Activated T-cell treated with anti-CD3 and anti-CD28 coated beads for 24 hours (primary cell): ENCODE data around the gene MUL1.

ENCODE experiments used
- DNase-seq: peaks from one replicate; pipeline ENCODE4 v3.0.0-alpha.2; 2020; ENCODE audit warnings: low read depth

The MUL1 gene

DNA sequence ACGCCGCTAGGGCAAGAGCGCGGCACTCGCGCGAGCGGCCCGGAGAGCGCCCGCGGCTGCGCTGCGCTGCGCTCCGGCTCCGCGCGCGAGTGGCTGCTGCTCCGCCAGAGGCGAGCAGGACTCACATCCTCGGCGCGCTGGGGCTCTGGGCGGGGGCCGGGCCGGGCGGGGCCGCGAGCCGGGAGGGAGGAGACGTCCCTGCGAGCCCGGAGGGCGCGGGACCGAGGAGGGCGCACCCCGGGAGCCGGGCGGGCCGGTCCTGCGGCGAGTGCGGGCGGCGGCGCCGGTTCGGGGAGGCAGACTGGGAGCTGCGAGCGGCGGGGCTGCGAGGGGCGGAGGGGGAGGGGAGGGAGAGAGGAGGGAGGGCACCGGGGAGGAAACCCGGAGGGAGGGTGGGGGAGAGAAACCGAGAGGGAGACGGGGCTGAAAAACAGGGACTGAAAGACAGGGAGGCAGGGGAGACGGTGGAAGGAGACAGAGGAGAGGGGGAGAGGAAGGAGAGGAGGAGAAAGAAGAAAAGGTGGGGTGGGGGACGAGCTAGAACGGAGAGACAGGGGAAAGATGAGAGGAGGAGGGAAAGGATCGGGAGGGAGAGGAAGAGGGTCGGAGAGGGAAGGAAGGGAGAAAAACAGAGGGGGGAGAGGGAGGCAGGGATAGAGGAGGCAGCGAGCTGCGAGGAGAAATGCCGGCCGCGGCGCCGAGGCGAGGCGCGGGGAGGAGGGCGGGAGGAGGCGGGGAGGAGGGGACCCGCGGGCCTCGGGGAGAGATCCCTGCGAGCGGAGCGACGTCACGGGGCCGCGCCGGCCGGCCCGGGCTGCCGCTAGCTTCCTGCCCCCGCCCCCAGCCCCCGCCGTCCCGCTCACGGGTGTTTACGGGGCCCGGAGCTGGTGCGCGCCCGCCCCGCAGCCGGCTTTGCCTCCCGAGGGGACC lies 22.2 kb downstream of the MUL1 start, which contains the start of gene CAMK2N1:
Gene CAMK2N1, minus strand, starts transcription at position 684 of the 930 bp plus-strand sequence. CDS start 831 bp downstream, outside the sequence.
- peak; percentile 34 for DNase-seq

DNA sequence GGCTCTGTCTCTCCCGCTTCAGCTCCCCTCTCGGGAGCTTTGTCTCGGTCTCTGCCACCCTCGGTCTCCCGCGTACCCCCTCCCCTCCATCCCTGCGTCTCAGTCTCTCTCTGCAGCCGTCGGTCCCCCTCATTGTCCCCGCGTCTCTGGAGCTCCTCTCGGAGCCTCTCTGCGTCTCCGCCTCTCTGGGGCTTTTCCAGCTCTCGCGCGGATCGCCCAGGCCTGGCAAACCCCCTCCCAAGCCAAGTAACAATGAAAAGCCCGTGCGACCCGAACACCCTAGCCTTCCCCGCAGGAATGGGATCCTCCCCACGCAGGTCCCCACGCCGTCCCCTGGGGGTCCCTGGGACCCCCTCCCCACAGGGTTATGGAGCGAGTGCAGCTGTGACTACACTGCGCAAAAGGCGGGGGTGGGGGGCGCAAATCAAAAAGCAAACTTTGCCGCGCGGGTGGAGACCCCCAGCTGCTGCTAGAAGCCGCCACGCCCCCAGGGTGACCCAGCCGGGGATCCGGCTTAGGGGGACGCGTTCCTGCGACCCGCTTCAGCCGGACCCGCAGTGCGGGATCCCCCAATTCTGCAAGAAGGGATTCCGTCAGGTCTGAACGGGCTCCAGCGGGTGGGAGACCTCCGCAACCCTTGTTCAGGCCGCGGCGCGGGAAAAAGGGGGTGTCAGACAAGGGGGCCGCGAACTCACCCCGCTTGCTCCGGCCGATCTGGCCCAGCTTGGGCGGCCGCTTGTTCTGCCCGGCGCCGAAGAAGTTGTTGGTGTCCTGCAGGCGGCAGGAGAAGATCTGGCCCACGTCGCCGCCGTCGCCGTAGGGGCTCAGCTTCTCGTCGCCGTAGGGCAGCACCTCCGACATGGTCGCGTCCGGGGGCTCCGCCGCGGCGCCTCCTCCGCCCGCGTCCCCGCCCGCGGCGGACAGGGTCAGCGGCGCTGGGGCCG lies 23.2 kb downstream of the MUL1 start:
- no peak for DNase-seq

DNA sequence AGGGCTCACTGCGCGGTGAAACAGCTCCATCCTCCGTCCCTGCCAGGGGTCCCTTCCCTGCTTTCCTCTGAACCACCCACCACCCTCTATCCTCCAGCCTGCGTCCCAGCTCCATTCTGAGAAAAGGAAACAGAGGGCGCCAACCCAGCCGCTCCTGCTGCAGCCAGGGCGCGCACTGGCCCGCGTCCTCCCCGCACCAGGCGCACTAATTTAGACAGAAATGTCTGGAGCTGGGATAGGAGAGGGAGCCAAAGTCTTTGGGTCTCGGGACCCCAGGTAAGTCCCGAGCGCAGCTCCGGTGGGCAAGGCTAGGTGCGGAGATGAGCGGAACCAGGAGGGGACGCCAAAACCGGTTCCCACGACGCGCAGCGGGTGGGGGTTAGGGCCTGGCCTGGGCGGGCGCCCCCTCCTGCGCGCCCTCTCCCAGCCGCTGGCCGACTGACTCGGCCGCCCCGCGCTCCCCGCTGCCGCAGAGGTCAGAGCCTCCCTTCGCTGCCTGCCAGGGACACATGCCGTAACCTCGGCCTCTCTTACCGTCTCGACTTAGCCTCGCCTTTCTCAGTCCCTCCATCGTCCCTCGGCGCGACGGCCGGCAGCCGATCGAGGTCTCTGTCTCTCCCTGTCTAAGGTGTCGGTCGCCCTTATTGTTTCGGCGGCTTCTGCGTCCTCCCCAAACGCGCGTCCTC lies 24.0 kb downstream of the MUL1 start:
- no peak for DNase-seq

DNA sequence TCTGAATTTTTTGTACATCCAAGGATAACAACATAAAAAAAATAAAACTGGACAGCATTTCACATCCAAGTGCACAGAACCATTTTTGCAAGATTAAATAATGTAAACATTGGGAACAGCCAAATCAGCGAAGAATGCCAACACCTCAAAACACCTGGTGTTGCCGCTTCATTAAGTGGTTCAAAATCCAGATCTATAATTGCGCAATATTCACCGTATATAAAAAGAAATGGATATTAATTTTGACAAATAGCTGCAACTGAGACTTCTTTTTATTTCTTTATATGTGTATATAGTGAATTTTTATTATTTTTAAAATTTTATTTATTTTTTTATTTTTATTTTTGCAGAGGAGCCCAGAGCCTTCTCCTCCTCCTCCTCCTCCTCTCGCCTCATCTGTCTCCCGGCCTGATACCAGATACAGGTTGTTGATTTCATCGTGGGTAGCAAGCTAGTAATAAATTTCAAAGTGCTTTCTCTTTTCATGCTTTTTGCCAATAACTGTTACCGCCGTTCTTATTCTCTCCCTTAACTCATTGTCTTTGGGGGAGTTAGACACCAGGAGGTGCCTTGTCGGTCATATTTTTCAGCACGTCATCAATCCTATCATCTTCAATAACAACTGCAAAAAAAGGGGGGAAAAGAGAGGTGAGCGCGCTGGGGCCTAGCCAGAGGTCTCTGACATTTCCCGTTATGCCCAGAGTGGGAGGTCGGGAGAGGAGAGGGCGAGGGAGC lies 24.7 kb downstream of the MUL1 start:
- no peak for DNase-seq

DNA sequence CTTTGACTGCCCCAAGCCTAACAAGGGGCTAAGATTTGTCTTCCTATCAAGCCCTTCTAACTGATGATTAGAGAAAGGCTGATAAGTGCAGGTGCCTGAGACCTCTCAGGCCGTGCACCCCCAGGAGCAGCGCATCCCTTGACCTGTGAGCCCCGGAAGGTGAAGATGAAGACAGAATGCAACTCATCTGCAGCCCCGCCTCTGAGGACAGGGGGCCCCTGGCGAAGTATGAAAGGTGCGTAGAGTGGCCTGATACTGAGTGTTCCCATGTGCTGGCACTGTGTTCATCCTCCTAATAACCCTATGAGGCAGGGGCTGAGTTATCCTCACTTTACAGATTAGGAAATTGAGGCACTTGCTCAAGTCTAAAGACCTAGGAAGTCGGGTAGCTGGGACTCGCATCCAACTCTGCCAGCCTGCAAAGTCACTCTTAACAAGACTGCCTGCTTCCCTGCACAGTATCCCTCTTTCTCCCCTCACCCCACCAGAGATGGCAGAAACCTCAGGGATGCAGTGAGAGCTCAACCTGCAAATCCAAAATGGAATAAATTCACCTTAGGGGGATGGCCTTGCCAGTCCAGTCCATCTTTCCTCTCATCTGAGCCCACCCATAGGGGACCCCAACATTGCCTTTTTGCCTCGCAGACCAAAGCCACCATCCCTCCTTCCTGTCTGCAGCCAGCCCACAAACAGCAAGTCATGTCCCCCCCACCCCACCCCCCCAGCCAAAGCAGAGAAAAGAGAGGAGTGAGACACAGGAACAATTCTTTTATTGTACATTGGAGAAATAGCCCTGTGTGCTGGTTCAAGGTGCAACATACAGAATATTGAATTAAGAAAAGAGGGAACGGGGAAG lies 26.1 kb downstream of the MUL1 start:
- no peak for DNase-seq

DNA sequence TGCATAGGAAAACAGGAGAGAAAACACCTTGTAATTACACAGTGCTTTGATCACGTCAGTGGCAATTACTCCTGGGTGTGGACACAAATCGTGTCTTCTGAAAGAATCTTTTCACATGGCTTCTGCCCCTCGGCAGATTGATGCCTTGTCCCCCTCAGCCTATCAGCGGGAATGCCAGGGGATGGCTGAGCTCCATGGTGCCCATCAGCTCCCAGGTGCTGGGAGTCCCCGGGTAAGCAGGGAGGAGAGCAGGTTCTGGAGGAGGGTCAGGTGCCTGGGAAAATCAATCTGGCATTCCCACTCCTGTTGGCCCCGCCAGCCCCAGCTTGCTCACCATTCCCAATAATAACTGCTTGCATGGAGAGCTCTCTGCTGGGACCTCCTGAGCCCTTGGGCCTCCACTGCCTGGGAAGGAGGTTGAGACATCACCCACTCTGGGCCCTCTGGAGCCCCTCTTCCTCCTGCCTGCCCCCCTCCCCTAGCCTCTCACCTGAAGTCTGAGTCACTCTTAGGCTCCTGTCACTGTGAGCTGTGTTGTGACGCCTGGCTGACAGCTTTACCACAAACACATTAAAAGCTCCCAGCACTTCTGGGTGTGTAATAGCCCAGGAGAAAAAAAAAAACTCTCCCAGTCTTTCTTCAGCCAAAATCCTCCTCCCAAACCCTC lies 26.9 kb downstream of the MUL1 start:
- no peak for DNase-seq

DNA sequence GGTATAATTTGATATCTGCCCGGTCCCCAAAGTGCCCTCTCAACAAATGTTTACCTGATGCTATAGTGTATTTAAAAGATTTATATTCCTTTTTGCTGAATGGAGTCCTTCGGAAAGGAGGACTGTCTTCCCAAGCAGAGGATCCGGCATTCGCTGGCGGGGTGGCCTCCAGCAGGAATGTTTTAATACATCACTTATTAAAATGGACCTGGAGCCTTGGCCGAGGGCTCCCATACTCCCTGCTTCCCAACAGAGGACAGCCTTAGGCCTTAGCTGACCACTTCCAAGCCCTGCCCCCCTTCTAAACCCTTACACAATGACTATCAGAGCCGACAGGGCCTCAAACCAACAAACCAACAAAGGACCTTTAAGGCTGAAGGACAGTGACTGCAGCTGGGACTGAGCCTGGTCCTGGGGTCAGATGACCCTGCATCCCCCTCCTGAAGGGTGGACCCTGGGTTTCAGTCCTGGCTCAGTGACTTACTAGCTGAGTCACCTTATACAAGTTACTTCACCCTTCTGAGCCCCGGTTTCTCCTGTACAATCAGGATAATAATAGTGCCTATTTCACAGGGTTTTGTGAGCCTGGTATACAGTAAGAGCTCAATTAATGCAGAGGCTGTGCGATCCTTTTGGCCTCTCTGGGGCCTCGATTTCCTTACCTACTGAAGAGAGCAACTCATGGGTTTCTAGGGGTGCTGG lies 27.6 kb downstream of the MUL1 start:
- DNase-seq: no peak

DNA sequence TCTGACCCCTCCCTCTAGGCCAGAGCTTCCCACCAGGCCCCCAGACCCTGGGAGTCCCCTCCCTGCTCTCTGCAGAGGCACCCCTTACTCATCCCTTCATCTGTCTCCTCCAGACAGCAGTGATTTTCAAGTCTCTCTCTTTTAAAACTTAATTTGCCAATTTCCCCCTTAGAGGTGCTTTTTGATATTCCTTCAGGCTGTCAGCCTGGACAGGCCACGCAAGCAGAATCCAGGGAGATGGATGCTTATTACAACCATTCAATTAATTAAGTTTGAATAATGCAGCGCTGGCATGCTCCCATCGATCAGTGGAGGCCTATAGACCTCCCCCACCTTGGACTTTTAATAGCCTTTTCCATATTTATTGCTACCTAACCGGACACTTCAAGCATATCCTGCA lies 28.1 kb downstream of the MUL1 start:
- DNase-seq: no peak

DNA sequence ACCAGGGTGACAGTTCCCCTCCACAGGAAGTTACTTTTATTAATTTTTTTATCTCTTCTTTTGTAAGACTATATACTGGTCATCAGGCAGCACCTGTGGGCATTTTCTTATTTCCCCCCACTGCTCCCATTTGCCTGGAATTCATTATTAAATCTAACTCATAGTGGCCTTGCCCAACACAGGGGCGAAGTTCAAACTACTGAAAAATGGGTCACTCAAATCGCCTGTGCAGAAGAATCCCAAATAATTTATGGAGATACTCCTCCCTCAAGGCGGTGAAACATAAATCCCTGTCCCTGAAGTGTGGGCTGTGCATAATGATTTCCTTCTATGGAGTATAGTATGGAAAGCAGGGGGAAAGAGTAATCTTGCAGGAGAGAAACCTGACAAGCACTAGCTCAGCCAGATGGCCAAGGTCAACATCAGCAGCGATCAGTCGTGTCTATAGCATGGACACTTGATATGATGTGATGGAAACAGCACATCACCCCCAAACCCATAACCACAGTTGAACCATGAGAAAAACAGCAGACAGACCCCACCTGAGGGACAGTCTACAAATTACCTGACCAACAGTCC lies 29.8 kb downstream of the MUL1 start:
- DNase-seq: no peak

DNA sequence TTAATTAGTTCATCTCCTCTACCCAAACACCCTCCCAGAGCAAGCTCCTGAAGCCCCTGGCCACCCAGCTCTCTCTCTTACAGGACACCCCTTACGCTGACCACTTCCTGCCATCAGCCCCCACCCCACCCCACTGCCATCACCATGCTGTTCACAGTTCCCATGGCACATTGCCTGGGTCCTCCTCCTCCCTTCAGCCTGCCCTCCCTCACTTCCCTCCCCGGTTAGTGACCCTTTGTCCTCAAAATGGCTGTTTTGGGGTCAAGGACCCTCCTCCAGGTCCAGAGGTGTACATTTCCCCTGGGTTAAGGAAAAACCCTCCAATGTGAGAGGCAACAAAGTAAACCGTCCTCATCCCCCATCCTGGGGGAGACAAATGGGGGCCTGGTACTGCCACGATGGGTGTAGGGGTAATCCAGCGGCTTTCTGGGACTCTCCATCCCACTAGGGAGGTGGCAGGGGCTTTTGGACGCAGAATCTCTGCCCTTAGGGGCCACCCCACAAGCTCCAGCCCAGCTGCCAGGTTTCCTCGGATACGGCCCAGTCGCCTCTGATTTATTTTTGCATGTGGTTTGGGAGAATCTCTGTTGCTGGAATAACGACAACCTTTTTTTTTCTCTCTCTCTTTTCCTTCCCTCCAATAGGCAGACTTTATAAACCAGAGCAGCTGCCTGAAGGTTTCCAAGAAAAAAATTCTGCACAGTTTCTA lies 30.4 kb downstream of the MUL1 start:
- no peak for DNase-seq

DNA sequence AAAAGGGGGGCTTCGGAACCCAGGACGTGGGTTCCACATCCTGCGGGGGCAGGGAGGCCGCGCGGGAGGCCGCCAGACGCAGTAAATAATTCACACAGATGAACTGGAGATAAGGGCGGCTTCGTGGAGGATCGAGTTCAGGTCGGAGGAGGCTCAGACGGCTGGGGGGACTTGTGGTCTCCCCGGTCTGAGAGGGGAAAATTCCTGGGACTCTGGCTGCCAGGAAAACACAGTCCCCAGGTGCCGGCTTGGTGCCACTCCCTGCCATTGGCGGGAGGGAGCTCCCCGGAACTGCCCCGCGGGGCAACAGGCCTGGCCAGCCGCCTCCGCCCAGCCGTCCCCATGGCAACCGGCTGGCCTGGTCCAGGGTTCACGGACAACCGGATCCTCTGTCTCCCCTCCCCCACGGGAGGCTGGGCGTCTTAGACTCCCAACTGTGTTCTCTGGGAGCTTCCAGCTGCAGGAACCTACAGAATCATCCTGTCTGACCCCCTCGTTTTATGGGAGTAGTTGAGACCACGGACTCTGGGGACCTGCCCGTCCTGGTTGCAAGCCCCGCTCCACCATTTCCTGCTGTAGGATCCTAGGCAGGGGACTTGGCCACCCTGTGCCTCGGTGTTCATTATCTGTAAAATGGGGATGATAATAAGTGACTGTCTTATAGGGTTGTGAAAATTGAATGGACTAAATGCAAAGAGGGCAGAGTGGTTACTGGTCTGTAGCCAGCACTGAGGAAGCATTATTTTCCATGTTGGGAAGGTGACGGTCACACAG lies 31.5 kb downstream of the MUL1 start:
- no peak for DNase-seq

DNA sequence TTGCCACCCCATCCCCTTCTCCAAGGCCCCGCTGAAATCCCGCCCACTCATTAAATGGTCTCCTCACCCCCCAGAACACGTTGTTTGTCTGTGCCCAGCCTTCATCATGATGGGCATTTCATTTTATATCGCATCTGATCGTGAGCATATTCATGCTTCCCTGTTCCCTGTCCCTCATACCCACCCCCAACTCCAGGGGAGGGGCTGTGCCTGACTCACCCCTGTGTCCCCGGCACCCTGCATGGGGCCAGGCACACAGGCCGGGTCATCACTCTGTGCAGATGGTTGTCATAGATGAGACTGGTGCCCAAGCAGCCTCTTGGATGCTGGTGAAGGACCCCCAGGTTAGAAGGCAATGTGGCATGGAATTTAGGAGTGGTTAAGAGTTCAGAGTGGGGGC lies 33.0 kb downstream of the MUL1 start:
- no peak for DNase-seq

DNA sequence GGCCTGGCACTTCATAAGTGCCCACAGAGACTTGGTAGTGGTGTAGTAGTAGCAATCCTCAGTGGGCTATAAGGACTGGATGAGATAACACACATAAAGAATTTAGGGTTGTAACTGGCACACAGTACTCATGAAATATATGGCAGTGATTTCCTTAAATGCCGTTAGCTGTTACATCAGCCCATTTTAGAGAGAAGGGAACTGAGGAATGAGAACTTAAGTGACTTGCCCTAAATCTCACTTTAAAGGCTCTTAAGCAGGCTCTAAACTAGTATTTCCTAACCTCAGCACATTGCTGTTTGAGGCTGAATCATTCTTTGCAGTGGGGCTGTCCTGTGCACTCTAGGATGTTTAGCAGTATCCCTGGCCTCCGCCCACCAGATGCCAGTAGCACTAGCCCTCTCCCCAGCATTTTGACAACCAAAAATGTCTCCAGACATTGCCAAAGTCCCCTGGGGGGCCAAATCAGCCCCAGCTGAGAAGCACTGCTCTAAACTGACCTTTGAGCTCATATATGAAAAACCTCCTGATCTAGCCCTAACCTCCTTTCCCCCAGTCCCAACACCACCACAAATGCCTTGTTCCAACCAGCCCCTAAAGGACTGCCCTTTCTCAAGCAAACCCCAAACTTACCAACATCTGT lies 33.5 kb downstream of the MUL1 start:
- no peak for DNase-seq

DNA sequence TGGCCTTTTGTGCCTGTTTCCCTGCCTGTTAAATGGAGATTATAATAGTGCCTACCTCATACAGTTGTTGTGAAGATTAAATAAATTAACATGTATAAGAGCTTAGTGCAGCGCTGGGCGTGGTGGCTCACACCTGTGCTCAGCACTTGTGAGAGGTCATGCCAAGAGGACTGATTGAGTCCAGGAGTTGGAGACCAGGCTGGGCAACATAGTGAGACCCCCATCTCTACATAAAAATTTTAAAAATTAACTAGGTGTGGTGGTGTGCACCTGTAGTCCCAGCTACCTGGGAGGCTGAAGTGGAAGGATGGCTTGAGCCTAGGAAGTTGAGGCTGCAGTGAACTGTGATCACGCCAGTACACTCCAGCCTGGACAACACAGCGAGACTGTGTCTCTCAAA lies 34.1 kb downstream of the MUL1 start:
- no peak for DNase-seq

DNA sequence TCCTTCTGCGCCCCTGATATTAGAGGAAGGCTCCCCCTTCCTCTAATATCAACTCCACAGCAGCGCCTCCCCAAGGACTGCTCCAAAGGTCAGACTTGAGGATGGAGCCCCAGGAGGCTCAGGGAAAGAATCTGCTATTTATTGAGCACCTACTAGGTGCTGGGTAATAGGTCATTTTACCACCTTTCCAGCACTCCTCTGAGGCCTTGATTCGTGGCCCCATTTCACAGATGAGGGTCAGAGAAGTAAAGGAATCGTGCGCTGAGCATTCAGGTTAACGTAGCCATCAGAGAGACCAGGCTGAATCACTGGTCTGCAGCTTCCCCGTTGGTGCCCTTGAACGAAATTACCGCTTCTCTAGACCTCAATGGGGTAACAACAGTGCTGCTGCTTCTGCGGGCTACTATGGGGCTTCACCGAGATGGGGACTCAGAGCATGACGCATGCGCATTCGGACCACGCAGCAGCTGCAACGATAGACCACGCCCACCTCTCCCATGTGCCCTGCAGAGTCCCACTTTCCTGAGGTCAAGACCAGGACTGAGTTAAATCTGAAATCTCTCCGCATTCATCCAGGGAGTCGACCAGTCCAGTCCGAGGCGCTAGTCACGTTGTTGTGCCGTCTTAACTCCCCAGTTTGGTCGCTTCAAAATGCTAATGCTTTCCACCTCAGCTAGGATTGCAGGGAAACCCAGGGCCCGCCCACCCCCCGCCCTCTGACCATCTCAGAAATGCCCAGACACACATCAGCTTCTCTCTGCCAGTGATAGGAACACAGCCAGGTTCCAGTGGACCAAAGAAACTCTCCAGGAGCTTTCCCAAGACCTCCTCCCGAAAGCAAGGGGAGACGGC lies 34.9 kb downstream of the MUL1 start:
- DNase-seq: no peak

DNA sequence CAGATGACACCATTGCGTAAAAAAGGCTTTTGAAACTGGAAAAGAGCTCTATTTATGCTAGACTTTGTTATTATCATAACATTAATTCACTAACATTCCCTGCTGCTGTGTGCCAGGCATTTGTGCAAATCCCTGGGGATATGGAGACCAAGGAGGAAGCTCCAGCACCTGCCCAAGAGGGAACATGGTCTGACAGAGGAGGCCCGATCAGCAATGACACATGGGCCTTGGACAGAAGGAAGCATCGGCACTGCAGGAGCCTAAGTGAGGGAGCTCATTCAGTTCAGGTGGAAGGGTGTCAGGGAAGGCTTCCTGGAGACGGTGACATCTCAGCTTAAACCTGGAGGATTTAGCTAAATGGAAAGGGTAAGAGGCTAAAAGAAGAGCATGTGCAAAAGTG lies 35.8 kb downstream of the MUL1 start:
- no peak for DNase-seq
